ENCODE data around the gene TSKU.

TSKU gene

DNA sequence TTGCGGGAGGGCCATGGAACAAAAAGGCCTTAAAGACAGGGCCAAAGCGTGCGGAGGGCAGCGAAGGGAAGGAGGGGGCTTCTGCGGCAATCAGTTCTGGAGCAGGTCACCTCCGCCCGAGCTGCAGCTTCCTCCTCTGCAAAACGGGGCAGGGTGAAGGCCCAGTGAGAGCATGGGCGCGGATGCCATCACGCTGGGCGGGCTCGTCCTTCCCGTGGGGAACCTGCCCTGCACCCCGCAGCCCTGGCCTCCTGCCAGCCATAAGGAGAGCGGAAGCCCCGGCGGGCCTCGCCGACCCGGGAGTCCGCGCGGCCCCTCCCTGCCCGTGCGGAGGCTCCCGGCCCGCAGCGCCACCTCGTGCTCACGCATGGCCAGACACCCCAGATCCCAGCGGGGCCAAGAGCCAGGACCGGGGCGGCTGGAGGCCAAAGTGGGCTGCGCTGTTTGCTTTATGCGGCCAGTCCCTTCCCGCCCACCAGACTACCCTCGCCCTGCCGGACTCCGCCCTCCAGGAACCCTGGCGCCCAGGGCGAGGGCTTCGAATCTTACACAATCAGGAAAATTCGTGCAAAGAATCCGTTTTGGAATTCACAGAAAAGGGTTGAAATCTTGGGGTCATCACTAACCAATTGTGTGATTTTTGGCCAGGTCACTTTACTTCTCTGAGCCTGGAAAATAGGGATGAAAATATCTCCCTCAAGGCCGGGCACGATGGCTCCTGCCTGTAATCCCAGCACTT, 16.1 kb downstream of the TSKU start:
- Histone ChIP-seq H3K4me3 (ENCODE audit: low read depth, low read length) (peak overlapping the region; percentile 45), H3K27ac (ENCODE audit: low read depth, low read length) (no peak overlapping the region), H3K27me3 (ENCODE audit: control insufficient read depth, insufficient read depth, low read length) (no peaks in the 10 kb centered on the region), H3K4me1 (ENCODE audit: control insufficient read depth, insufficient read depth, low read length) (peaks cover 27% of the 10 kb centered on the region), H3K9me3 (ENCODE audit: control insufficient read depth, insufficient read depth, low read depth, low read length) (no peaks in the 10 kb centered on the region), H3K9ac (ENCODE audit: low read length) (peak overlapping the region; percentile 42), H3K36me3 (ENCODE audit: control insufficient read depth, insufficient read depth, low read length) (peaks cover 24% of the 10 kb centered on the region)

DNA sequence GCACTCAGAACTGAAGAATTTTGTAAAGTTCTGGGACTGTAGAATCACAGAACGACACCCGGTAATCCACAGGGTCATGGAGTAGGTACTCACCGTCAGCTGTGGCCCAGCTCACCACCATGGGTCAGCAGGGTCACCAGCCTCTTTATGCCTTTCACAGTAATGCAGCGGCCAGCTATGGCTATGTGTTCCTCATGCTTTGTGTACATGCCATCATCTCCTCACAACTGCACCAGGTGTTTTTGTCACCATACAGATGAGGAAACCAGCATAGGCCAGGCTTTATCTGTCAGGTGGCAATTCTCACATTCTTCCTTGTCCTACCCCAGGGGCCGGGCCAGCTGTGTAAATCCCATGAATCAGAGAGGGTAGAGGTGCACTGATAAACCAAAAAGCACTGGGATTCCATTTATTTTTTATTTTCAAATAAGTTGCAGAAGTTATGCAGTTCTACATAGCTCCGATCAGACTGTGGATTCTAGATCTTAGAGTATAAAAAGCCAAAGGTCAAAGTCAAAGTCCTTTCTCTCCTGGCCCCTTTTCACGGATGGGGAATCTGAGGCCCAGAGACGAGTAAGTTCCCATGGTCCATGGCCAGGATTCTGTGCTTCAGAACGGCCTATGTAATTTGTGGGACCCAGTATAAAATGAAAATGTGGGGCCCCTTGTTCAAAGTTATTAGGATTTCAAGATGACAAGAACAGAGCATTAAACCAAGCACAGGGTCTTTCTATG, 17.5 kb downstream of the TSKU start:
- Histone ChIP-seq H3K27me3 (ENCODE audit: control insufficient read depth, insufficient read depth, low read length) (no peaks in the 10 kb centered on the region), H3K27ac (ENCODE audit: low read depth, low read length) (no peak overlapping the region), H3K4me3 (ENCODE audit: low read depth, low read length) (no peak overlapping the region), H3K4me1 (ENCODE audit: control insufficient read depth, insufficient read depth, low read length) (peaks cover 26% of the 10 kb centered on the region), H3K36me3 (ENCODE audit: control insufficient read depth, insufficient read depth, low read length) (peaks cover 21% of the 10 kb centered on the region), H3K9me3 (ENCODE audit: control insufficient read depth, insufficient read depth, low read depth, low read length) (no peaks in the 10 kb centered on the region), H3K9ac (ENCODE audit: low read length) (no peak overlapping the region)

DNA sequence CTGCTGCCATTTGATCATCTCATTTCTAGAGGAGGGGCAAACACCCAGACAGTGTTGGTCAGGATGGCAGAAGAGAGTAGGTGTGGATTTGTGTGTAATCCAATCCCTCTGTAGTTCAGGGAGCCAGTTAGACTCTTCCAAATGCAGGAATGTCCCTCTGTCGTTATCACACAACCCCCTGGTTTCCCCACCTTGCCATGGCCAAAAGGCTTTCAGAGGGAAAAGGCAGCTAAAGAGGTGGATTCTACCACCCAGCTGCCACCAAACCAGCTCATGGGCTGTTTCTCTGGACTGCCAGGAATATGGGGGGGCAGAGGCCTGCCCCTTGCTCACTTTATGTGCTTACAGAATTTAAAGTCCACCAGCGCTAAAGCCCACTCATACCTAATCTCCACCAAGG, 18.1 kb downstream of the TSKU start:
- Histone ChIP-seq H3K36me3 (ENCODE audit: control insufficient read depth, insufficient read depth, low read length) (peaks cover 15% of the 10 kb centered on the region), H3K4me3 (ENCODE audit: low read depth, low read length) (no peak overlapping the region), H3K4me1 (ENCODE audit: control insufficient read depth, insufficient read depth, low read length) (peaks cover 26% of the 10 kb centered on the region), H3K9ac (ENCODE audit: low read length) (no peak overlapping the region), H3K27ac (ENCODE audit: low read depth, low read length) (no peak overlapping the region), H3K27me3 (ENCODE audit: control insufficient read depth, insufficient read depth, low read length) (no peaks in the 10 kb centered on the region), H3K9me3 (ENCODE audit: control insufficient read depth, insufficient read depth, low read depth, low read length) (no peaks in the 10 kb centered on the region)

DNA sequence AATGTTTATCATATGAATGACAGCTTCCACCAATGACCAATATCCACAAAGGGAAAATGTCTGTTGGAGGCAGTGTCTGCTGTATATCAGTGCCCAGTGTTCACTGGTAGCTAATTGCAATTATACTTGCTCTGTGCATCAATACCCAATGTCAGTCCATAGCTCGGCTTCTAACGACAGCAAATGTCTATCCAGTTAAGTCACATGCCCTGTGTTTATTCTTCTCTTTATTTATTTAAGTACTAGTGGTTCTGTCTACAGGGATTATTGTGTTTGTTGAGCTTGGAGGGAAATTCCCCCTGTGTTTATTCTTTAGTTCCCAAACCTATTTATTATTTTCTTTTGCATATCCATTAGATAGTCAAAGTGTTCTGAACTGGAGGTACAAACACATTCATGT, 18.6 kb downstream of the TSKU start:
- H3K9me3 ChIP-seq (ENCODE audit: control insufficient read depth, insufficient read depth, low read depth, low read length), result no peaks in the 10 kb centered on the region
- no peak overlapping the region for H3K9ac ChIP-seq (ENCODE audit: low read length)
- H3K36me3 ChIP-seq (ENCODE audit: control insufficient read depth, insufficient read depth, low read length), result peaks cover 10% of the 10 kb centered on the region; the same call in 1 of the 2 replicates
- no peak overlapping the region for H3K4me3 ChIP-seq (ENCODE audit: low read depth, low read length)
- H3K27ac ChIP-seq (ENCODE audit: low read depth, low read length), result no peak overlapping the region
- H3K4me1 ChIP-seq (ENCODE audit: control insufficient read depth, insufficient read depth, low read length), result peaks cover 30% of the 10 kb centered on the region
- H3K27me3 ChIP-seq (ENCODE audit: control insufficient read depth, insufficient read depth, low read length), result no peaks in the 10 kb centered on the region

DNA sequence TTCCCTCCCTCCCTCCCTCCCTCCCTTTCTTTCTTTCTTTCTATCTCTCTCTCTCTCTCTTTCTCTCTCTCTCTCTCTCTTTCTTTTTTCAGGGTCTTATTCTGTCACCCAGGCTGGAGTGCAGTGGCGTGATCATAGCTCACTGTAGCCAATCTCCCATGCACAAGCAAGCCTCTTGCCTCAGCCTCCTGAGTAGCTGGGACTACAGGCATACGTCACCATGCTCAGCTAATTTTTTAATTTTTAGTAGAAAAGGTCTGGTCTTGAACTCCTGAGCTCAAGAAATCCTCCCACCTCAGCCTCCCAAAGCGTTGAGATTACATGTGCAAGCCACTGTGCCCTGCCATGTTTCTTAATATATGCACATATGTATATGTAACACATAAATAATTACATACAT, 19.0 kb downstream of the TSKU start:
- Histone ChIP-seq H3K4me1 (ENCODE audit: control insufficient read depth, insufficient read depth, low read length) (peaks cover 32% of the 10 kb centered on the region), H3K9me3 (ENCODE audit: control insufficient read depth, insufficient read depth, low read depth, low read length) (no peaks in the 10 kb centered on the region), H3K36me3 (ENCODE audit: control insufficient read depth, insufficient read depth, low read length) (peaks cover 8% of the 10 kb centered on the region; the same call in 1 of the 2 replicates), H3K27me3 (ENCODE audit: control insufficient read depth, insufficient read depth, low read length) (no peaks in the 10 kb centered on the region), H3K9ac (ENCODE audit: low read length) (no peak overlapping the region), H3K27ac (ENCODE audit: low read depth, low read length) (no peak overlapping the region), H3K4me3 (ENCODE audit: low read depth, low read length) (no peak overlapping the region)

DNA sequence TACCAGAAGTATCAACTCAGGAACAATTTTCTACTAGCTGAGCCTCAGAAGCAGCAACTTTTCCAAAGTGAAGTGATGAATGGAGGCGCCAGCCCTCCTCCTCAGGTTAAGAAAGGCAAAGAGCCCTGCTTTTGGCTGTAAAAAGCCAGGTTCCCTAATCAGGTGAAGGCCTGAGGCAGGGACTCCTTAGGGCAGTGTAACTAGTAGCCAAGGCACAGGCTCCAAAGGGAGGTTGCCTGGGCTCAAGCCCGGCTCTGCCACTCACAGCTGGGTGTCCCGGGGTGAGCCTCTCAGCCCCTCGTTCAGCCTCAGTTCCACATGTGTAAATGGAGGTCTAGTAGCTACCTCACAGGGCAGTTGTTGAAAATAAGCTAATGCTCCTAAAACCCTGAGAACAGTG, 19.5 kb downstream of the TSKU start:
- Histone ChIP-seq H3K4me3 (ENCODE audit: low read depth, low read length) (no peak overlapping the region), H3K9ac (ENCODE audit: low read length) (no peak overlapping the region), H3K27me3 (ENCODE audit: control insufficient read depth, insufficient read depth, low read length) (no peaks in the 10 kb centered on the region), H3K36me3 (ENCODE audit: control insufficient read depth, insufficient read depth, low read length) (peaks cover 5% of the 10 kb centered on the region; the same call in 1 of the 2 replicates), H3K27ac (ENCODE audit: low read depth, low read length) (no peak overlapping the region), H3K4me1 (ENCODE audit: control insufficient read depth, insufficient read depth, low read length) (peaks cover 35% of the 10 kb centered on the region), H3K9me3 (ENCODE audit: control insufficient read depth, insufficient read depth, low read depth, low read length) (no peaks in the 10 kb centered on the region)

DNA sequence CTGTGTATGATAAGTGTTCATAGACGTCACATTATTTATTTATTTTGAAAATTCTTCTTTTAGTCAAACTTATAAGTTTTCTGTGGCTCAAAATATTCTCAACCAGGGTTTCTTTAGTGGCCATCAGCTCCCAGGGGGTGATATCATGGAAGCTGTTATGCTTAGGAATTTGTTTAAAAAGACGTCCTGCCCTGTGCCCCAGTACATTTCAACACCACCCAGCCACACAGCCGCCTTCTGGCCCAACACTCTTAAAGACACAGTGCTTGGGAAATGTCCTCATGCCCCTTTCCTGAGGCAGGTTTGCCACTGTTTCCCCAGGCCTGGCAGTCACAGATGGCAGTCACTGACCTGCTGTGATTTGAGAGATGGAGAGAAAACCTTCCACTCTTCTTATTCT, 19.9 kb downstream of the TSKU start:
- Histone ChIP-seq H3K4me1 (ENCODE audit: control insufficient read depth, insufficient read depth, low read length) (peaks cover 35% of the 10 kb centered on the region), H3K27me3 (ENCODE audit: control insufficient read depth, insufficient read depth, low read length) (no peaks in the 10 kb centered on the region), H3K9ac (ENCODE audit: low read length) (no peak overlapping the region), H3K9me3 (ENCODE audit: control insufficient read depth, insufficient read depth, low read depth, low read length) (no peaks in the 10 kb centered on the region), H3K4me3 (ENCODE audit: low read depth, low read length) (no peak overlapping the region), H3K36me3 (ENCODE audit: control insufficient read depth, insufficient read depth, low read length) (peaks cover 4% of the 10 kb centered on the region; the same call in 1 of the 2 replicates), H3K27ac (ENCODE audit: low read depth, low read length) (no peak overlapping the region)

DNA sequence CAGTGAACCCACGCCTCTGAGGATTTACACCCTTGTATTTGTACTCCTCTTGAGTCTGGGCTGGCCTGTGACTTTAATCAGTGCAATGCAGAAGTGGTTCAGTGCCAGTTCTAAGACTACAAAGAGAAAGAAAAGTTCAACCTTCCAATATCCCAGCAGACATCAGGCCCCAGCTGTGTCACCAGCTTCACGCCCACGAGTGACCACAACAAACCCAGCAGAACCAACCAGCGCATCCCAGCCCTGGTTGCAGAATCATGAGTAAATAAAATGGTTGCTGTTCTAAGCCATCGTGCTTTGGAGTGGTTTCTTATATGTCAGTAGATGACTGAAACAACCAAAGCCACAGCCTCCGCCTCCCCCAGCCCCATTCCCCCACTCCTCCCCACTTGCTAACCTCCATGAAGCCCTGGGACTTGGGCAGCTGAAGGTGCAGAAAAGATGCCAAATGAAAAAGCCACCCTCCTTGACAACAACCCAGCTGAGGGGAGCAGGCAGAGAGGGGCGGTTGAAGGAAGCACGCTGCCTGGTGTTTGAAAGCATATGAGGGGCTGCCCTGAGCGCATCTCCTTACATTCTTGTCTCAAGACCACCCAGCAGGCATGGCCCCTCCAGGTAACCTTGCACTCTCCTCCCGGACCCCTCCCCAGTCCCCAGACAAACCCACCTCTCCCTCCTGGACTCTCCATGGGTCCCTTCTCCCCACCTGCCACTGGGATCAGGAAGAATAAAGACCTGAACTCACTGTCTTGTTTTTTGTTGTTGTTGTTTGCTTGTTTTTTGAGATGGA, 20.9 kb downstream of the TSKU start:
- peaks cover 25% of the 10 kb centered on the region for H3K4me1 ChIP-seq (ENCODE audit: control insufficient read depth, insufficient read depth, low read length)
- H3K9me3 ChIP-seq (ENCODE audit: control insufficient read depth, insufficient read depth, low read depth, low read length), result no peaks in the 10 kb centered on the region
- H3K9ac ChIP-seq (ENCODE audit: low read length), result no peak overlapping the region
- no peak overlapping the region for H3K27ac ChIP-seq (ENCODE audit: low read depth, low read length)
- H3K27me3 ChIP-seq (ENCODE audit: control insufficient read depth, insufficient read depth, low read length), result no peaks in the 10 kb centered on the region
- H3K4me3 ChIP-seq (ENCODE audit: low read depth, low read length), result no peak overlapping the region
- no peaks in the 10 kb centered on the region for H3K36me3 ChIP-seq (ENCODE audit: control insufficient read depth, insufficient read depth, low read length)

DNA sequence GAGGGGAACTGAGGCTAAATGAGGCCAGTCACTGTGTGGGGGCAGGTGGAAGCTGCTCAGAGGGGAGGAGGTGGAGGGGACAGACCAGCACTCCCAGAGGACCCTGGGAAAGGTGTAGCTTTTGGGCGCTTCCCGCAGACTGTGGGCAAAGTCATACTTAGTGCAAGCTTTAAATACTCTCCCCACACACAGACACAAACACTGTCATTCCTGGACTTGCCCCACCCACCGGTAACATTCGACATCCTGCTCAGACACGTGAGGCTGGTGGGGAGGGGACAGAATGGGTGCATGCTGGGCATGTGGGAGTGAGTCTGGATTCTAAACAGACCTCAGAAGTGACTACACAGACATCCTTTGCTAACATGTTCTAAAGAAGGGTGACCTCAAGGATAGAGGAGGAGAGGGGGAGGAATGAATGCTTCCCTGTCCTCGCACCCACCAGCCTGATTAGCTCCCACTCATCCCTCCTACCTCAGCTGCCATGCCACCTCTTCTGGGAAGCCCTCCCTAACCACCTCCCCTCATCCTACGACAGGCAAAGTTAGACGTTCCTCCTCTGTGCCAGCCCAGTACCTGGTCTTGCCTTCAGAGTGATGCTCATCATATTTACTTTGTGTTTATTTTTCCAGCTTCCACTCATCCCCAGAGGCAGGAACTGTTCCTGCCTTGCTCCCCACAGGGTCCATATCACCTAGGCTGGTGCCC, 22.2 kb downstream of the TSKU start:
- no peak overlapping the region for H3K27ac ChIP-seq (ENCODE audit: low read depth, low read length)
- no peaks in the 10 kb centered on the region for H3K9me3 ChIP-seq (ENCODE audit: control insufficient read depth, insufficient read depth, low read depth, low read length)
- no peaks in the 10 kb centered on the region for H3K36me3 ChIP-seq (ENCODE audit: control insufficient read depth, insufficient read depth, low read length)
- peaks cover 20% of the 10 kb centered on the region for H3K4me1 ChIP-seq (ENCODE audit: control insufficient read depth, insufficient read depth, low read length)
- no peak overlapping the region for H3K9ac ChIP-seq (ENCODE audit: low read length)
- no peaks in the 10 kb centered on the region for H3K27me3 ChIP-seq (ENCODE audit: control insufficient read depth, insufficient read depth, low read length)
- no peak overlapping the region for H3K4me3 ChIP-seq (ENCODE audit: low read depth, low read length)

DNA sequence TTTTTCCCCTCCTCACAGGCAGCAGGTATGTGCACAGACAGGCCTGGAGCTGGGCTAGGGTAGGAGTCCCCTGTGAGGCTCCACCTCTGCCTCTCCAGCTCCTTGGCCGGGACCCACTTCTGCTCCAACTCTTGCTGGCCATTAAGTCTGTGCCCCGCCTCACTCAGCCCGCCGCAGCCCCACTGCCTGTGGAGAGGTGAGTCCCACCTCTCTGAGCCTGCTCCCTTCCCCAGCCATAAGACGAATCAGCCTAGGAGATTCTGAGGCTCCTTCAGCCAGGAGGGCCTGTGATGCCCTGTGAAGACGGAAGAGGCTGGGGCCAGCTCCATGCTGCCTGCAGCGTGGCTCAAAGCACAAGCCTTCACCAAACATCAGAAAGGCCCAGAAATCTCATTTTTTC, 23.0 kb downstream of the TSKU start:
- H3K36me3 ChIP-seq (ENCODE audit: control insufficient read depth, insufficient read depth, low read length), result no peaks in the 10 kb centered on the region
- H3K4me1 ChIP-seq (ENCODE audit: control insufficient read depth, insufficient read depth, low read length), result peaks cover 17% of the 10 kb centered on the region
- no peak overlapping the region for H3K9ac ChIP-seq (ENCODE audit: low read length)
- no peaks in the 10 kb centered on the region for H3K27me3 ChIP-seq (ENCODE audit: control insufficient read depth, insufficient read depth, low read length)
- no peaks in the 10 kb centered on the region for H3K9me3 ChIP-seq (ENCODE audit: control insufficient read depth, insufficient read depth, low read depth, low read length)
- no peak overlapping the region for H3K27ac ChIP-seq (ENCODE audit: low read depth, low read length)
- H3K4me3 ChIP-seq (ENCODE audit: low read depth, low read length), result no peak overlapping the region
